K562 (cell line): ENCODE results near the gene TSKS. TPM values are rescaled to one million over a fixed set of nuclear protein-coding genes. Genes with fewer than 3 reads are reported as not detected.
A peak's percentile ranks its signal among the peaks of the same experiment; 100 is the strongest.

ENCODE experiments used
- CREM ChIP-seq: IDR thresholded peaks from 2 replicates; pipeline ENCODE4 v1.6.1; 2014; ENCODE audit warnings: antibody characterized with exemption, low read depth
- FOXA1 ChIP-seq: fragments of 450-650 bp; IDR thresholded peaks from 2 replicates; pipeline ENCODE4 v1.6.1; 2016; ENCODE audit warnings: mild to moderate bottlenecking, borderline replicate concordance
- NCOA1 ChIP-seq: fragments of 450-650 bp; IDR thresholded peaks from 2 replicates; pipeline ENCODE4 v1.6.1; 2016; ENCODE audit warnings: low read depth
- NFE2L1 ChIP-seq: fragments of 450-650 bp; IDR thresholded peaks from 2 replicates; pipeline ENCODE4 v1.6.1; 2016; ENCODE audit warnings: missing genetic modification characterization, low read depth, mild to moderate bottlenecking, missing compliant biosample characterization, moderate library complexity, borderline replicate concordance
- PTBP1 ChIP-seq: fragments of 200-400 bp; formaldehyde crosslinking; IDR thresholded peaks from 2 replicates; pipeline ENCODE4 v1.6.1; 2017; ENCODE audit warnings: low read depth, low read length
- RAD21 ChIP-seq, 2 experiments: fragments of 250-450 bp in 1 of 2; fragments of 450-650 bp in 1 of 2; sonication (Bioruptor Pico) in 1 of 2; formaldehyde crosslinking in 1 of 2; IDR thresholded peaks in 1 of 2; conservative IDR thresholded peaks in 1 of 2; 2 replicates each; pipeline versions ENCODE4 v1.4.0 to v1.8.0; 2020 to 2022; ENCODE audit warnings: mild to moderate bottlenecking in 2 of 2, moderate library complexity in 1 of 2
- RBM25 ChIP-seq: fragments of 200-400 bp; formaldehyde crosslinking; IDR thresholded peaks from 2 replicates; pipeline ENCODE4 v1.6.1; 2018; ENCODE audit warnings: low read length, low read depth, moderate library complexity; ENCODE audit not compliant: severe bottlenecking
- RHOXF2B ChIP-seq: fragments of 250-450 bp; sonication (Bioruptor Pico); conservative IDR thresholded peaks from 2 replicates; pipeline ENCODE4 v1.5.1; 2021
- THRAP3 ChIP-seq: fragments of 450-650 bp; IDR thresholded peaks from 2 replicates; pipeline ENCODE4 v1.6.1; 2016; ENCODE audit warnings: mild to moderate bottlenecking, inconsistent platforms, borderline replicate concordance
- polyA plus RNA-seq, 8 experiments: library from polyadenylated mRNA; depleted of rRNA in 4 of 8; stranded (reverse) in 5 of 8; unstranded in 3 of 8; fragments of >200 nt; fragmentation: Nextera tagmentation in 2 of 8; fragmentation: Illumina TruSeq in 1 of 8; extraction: Ambion mirVana in 2 of 8; extraction: Trizol in 1 of 8; gene quantifications; 2 replicates each; pipeline versions ENCODE4 v1.2.1 to v1.2.3, GENCODE V29; 2011 to 2014; ENCODE audit warnings: inconsistent platforms in 1 of 8, missing spikeins in 1 of 8
- total RNA-seq, 7 experiments: library from RNA; depleted of rRNA in 6 of 7; stranded (reverse); fragments of >200 nt in 6 of 7; fragmentation: Illumina TruSeq in 2 of 7; extraction: Trizol in 2 of 7; gene quantifications; 2 replicates each; pipeline versions ENCODE4 v1.2.1 to v1.2.3, GENCODE V29; 2011 to 2021; ENCODE audit warnings: low replicate concordance in 1 of 7
- TF ChIP-seq, protein P1 (sequence below): fragments of 450-650 bp; formaldehyde crosslinking; IDR thresholded peaks from 2 replicates; pipeline ENCODE4 v1.4.0; 2020; ENCODE audit warnings: mild to moderate bottlenecking, mixed read lengths
- TF ChIP-seq, protein P2 (sequence below): fragments of 150-350 bp; IDR thresholded peaks from 2 replicates; pipeline ENCODE4 v1.6.1; 2014; ENCODE audit warnings: low read depth, mild to moderate bottlenecking, low read length, borderline replicate concordance
- TF ChIP-seq, protein P3 (sequence below): fragments of 250-450 bp; sonication (Bioruptor Pico); IDR thresholded peaks from 2 replicates; pipeline ENCODE4 v1.5.0; 2021; ENCODE audit warnings: mild to moderate bottlenecking, moderate library complexity
- TF ChIP-seq, protein P4 (sequence below): fragments of 250-450 bp; sonication (Bioruptor Pico); IDR thresholded peaks from 2 replicates; pipeline ENCODE4 v1.4.0; 2020; ENCODE audit warnings: mild to moderate bottlenecking, moderate library complexity

The TSKS gene
- total and polyA plus RNA-seq, 9 of the 15 experiments (the other 6 are each of a cell fraction or from before 2014, with no cell fraction given) = 0.14 to 4.5 (median 0.80) TPM

DNA sequence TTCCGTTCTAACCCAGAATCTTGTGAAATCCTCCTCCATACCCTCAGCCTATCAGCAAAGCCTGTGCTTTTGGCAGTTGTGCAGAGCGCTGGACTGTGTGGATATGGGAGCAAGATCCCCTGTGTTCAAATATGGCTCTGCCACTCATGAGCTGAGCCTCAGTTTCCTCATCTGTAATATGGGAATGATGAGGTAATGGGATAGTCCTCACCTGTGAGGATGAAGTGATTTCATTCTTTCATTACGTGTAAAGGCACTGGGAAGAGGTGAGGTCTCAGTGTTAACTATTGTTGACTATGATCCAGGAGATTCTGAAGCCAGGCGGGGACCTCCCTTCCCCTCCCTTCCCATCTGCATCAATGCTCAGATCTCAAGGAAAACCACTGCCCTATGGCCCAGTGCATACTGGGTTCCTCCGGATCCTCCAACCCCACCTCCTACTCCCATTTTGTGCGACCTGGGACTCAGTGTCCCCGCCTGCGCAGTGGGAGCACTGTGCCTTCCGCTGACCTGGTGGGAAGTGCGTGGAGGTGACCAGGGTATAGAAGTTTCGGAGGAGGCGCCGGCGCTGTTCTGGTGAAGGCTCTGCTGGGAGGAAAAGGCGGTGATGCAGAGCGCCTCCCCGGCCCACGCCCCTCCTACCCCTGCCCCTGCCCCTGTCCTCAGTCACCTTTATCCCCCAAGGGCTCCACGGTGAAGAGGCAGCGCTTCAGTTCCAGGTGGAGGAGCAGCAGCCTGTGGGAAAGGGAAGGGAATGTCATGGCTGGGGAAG lies 45.0 kb upstream of the TSKS start (continued):
- TF ChIP-seq, protein P1, sequence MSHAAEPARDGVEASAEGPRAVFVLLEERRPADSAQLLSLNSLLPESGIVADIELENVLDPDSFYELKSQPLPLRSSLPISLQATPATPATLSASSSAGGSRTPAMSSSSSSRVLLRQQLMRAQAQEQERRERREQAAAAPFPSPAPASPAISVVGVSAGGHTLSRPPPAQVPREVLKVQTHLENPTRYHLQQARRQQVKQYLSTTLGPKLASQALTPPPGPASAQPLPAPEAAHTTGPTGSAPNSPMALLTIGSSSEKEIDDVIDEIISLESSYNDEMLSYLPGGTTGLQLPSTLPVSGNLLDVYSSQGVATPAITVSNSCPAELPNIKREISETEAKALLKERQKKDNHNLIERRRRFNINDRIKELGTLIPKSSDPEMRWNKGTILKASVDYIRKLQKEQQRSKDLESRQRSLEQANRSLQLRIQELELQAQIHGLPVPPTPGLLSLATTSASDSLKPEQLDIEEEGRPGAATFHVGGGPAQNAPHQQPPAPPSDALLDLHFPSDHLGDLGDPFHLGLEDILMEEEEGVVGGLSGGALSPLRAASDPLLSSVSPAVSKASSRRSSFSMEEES (CRISPR knock-in tag) = no peak
- TF ChIP-seq NCOA1 (no peak), THRAP3 (no peak), RBM25 (peak; percentile 67), NFE2L1 (tag) (no peak), CREM (no peak), RHOXF2B (CRISPR knock-in tag) (no peak), PTBP1 (0 out of 2 replicates have a peak, but pooled peaks have one; percentile 52), RAD21 (CRISPR knock-in tag; conservative IDR thresholded peaks at IDR 0.05 in 1 of 2, IDR thresholded peaks at IDR 0.05 in 1 of 2) (no peak), FOXA1 (no peak)
- TF ChIP-seq, protein P2, sequence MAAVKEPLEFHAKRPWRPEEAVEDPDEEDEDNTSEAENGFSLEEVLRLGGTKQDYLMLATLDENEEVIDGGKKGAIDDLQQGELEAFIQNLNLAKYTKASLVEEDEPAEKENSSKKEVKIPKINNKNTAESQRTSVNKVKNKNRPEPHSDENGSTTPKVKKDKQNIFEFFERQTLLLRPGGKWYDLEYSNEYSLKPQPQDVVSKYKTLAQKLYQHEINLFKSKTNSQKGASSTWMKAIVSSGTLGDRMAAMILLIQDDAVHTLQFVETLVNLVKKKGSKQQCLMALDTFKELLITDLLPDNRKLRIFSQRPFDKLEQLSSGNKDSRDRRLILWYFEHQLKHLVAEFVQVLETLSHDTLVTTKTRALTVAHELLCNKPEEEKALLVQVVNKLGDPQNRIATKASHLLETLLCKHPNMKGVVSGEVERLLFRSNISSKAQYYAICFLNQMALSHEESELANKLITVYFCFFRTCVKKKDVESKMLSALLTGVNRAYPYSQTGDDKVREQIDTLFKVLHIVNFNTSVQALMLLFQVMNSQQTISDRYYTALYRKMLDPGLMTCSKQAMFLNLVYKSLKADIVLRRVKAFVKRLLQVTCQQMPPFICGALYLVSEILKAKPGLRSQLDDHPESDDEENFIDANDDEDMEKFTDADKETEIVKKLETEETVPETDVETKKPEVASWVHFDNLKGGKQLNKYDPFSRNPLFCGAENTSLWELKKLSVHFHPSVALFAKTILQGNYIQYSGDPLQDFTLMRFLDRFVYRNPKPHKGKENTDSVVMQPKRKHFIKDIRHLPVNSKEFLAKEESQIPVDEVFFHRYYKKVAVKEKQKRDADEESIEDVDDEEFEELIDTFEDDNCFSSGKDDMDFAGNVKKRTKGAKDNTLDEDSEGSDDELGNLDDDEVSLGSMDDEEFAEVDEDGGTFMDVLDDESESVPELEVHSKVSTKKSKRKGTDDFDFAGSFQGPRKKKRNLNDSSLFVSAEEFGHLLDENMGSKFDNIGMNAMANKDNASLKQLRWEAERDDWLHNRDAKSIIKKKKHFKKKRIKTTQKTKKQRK = no peak
- TF ChIP-seq, protein P3, sequence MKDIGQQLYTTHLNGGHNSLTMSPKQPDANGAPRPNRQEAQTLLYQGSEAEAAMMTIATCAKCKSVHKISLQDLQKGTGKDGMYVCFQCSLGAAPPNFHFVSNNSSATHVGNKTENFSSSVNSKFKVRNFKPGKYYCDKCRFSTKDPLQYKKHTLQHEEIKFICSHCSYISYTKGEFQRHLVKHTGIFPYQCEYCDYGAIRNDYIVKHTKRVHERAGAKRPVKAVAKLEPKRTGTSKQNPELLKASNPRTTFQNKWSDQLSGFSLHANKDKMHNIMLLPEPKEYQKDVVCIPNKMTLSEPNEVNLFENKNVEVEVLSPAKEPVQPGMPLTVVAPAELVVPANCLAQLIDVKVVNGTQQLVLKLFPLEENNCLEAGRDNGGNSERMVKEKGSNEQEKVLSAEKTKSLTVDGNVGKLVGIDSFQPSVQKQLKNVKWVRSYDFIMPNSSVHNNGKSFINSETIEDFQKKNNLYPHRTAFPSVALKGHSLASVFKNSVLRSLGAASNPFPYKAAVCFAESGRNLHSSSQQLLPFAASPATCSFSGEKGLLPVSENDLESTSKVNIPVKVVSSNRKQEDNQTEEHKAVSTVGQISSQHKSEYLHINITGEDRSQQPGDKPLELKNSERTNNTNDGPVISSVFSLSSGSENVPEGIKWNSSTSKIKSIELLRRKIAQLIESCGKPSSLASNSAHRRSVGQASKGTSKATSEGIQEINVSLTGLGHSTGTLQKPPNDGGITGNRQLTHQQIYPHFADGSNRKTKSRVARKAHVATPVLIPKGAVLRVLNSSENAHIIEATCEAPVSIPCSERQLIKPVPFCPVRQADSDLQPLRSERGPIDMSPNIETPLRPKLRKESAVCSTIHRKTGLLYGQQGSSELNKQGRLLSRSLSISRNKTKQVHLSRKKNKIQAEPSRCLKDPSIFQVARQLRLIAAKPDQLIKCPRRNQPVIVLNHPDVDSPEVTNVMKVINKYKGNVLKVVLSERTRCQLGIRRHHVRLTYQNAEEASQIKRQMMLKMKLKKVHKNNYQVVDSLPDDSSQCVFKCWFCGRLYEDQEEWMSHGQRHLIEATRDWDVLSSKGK (CRISPR knock-in tag) = no peak
- TF ChIP-seq, protein P4, sequence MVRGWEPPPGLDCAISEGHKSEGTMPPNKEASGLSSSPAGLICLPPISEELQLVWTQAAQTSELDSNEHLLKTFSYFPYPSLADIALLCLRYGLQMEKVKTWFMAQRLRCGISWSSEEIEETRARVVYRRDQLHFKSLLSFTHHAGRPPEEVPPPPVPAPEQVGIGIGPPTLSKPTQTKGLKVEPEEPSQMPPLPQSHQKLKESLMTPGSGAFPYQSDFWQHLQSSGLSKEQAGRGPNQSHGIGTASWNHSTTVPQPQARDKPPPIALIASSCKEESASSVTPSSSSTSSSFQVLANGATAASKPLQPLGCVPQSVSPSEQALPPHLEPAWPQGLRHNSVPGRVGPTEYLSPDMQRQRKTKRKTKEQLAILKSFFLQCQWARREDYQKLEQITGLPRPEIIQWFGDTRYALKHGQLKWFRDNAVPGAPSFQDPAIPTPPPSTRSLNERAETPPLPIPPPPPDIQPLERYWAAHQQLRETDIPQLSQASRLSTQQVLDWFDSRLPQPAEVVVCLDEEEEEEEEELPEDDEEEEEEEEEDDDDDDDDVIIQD (CRISPR knock-in tag) = no peak
